IMR-90 (cell line): ENCODE measurements around the gene LRFN5. TPM values are rescaled to one million over a fixed set of nuclear protein-coding genes. Genes with fewer than 3 reads are reported as not detected.

Experiments
- ATAC-seq: fragments of 200-7000 bp; cut with Tn5 transposase; 2 replicates; pipeline ENCODE4 v1.9.1; 2020; ENCODE audit warnings: low read depth, mild to moderate bottlenecking, moderate library complexity
- BruUV-seq: library from RNA; stranded (reverse); fragments of 400-500 nt; replicated peaks from 2 replicates; lab custom pipeline; 2021; lab: Mats Ljungman, UMichigan
- CTCF ChIA-PET: fragments of 300-600 bp; formaldehyde crosslinking; extraction: SDS; loops from one replicate; lab custom pipeline; 2021; ENCODE audit warnings: antibody characterized with exemption; lab: Yijun Ruan, JAX
- POLR2A ChIA-PET: fragments of 300-600 bp; sonication (Branson Sonifier 250); formaldehyde crosslinking; loops from one replicate; lab custom pipeline; 2022; ENCODE audit warnings: antibody characterized with exemption; ENCODE audit not compliant: unreplicated experiment; lab: Charles Lee
- DNase-seq: peaks from one replicate; pipeline ENCODE4 v3.0.0; 2013
- H2AFZ ChIP-seq: replicated peaks from 2 replicates; pipeline ENCODE3; 2013; ENCODE audit warnings: low read length, mild to moderate bottlenecking; ENCODE audit not compliant: poor library complexity
- H2AK5ac ChIP-seq: 2 replicates; pipeline ENCODE4 v1.6.1; 2013; ENCODE audit warnings: low read depth, low read length, inconsistent platforms
- H2AK9ac ChIP-seq: replicated peaks from 2 replicates; pipeline ENCODE3; 2013; ENCODE audit warnings: mild to moderate bottlenecking, low read depth, low read length, moderate library complexity; ENCODE audit not compliant: poor library complexity
- H2BK120ac ChIP-seq: 2 replicates; pipeline ENCODE4 v1.6.1; 2013; ENCODE audit warnings: low read depth, low read length, inconsistent platforms
- H2BK15ac ChIP-seq: 3 replicates; pipeline ENCODE4 v1.6.1; 2013; ENCODE audit warnings: low read depth, low read length, inconsistent platforms
- H2BK20ac ChIP-seq: 2 replicates; pipeline ENCODE4 v1.6.1; 2013; ENCODE audit warnings: low read depth, mild to moderate bottlenecking, inconsistent platforms, low read length, moderate library complexity
- H2BK5ac ChIP-seq: 2 replicates; pipeline ENCODE4 v1.6.1; 2013; ENCODE audit warnings: mild to moderate bottlenecking, low read depth, low read length, inconsistent platforms; ENCODE audit not compliant: poor library complexity, severe bottlenecking
- H3K14ac ChIP-seq: replicated peaks from 2 replicates; pipeline ENCODE4 v1.6.1; 2013; ENCODE audit warnings: low read depth, low read length, inconsistent platforms
- H3K18ac ChIP-seq: 2 replicates; pipeline ENCODE4 v1.6.1; 2013; ENCODE audit warnings: low read depth, low read length, control low read depth
- H3K23ac ChIP-seq: 2 replicates; pipeline ENCODE4 v1.6.1; 2013; ENCODE audit warnings: low read depth, low read length, inconsistent platforms
- H3K27ac ChIP-seq: 2 replicates; pipeline ENCODE4 v1.5.1; 2013; ENCODE audit warnings: mild to moderate bottlenecking, control low read depth, low read length; ENCODE audit not compliant: insufficient read depth
- H3K27me3 ChIP-seq: 2 replicates; pipeline ENCODE4 v1.6.1; 2013; ENCODE audit warnings: low read length; ENCODE audit not compliant: control insufficient read depth, insufficient read depth
- H3K36me3 ChIP-seq: 2 replicates; pipeline ENCODE4 v1.6.1; 2013; ENCODE audit warnings: low read length, mixed read lengths; ENCODE audit not compliant: control insufficient read depth, insufficient read depth
- H3K4ac ChIP-seq: 2 replicates; pipeline ENCODE4 v1.6.1; 2013; ENCODE audit warnings: low read depth, low read length, inconsistent platforms
- H3K4me1 ChIP-seq: 2 replicates; pipeline ENCODE4 v1.6.1; 2013; ENCODE audit warnings: low read length, mixed read lengths; ENCODE audit not compliant: control insufficient read depth, insufficient read depth
- H3K4me2 ChIP-seq: 2 replicates; pipeline ENCODE4 v1.6.1; 2013; ENCODE audit warnings: low read depth, mild to moderate bottlenecking, control low read depth, low read length, moderate library complexity
- H3K4me3 ChIP-seq: 2 replicates; pipeline ENCODE4 v1.5.1; 2013; ENCODE audit warnings: low read depth, mild to moderate bottlenecking, control low read depth, low read length, moderate library complexity; ENCODE audit not compliant: insufficient read depth
- H3K56ac ChIP-seq: 2 replicates; pipeline ENCODE4 v1.6.1; 2013; ENCODE audit warnings: low read length, inconsistent platforms; ENCODE audit not compliant: insufficient read depth; ENCODE audit errors: extremely low read depth
- H3K79me1 ChIP-seq, 2 experiments: 2 replicates each; pipeline ENCODE4 v1.6.1; 2013; ENCODE audit warnings: low read length in 2 of 2, inconsistent platforms in 1 of 2, low read depth in 1 of 2
- H3K9ac ChIP-seq: 2 replicates; pipeline ENCODE4 v1.6.1; 2013; ENCODE audit warnings: low read depth, low read length, control low read depth
- H3K9me1 ChIP-seq: 2 replicates; pipeline ENCODE4 v1.6.1; 2013; ENCODE audit warnings: low read length, inconsistent platforms; ENCODE audit not compliant: insufficient read depth
- H3K9me3 ChIP-seq: 2 replicates; pipeline ENCODE4 v1.6.1; 2013; ENCODE audit warnings: low read length; ENCODE audit not compliant: control insufficient read depth, insufficient read depth
- H4K20me1 ChIP-seq: 2 replicates; pipeline ENCODE4 v1.6.1; 2013; ENCODE audit warnings: low read length, inconsistent platforms; ENCODE audit not compliant: insufficient read depth
- H4K5ac ChIP-seq: 2 replicates; pipeline ENCODE4 v1.6.1; 2013; ENCODE audit warnings: mild to moderate bottlenecking, low read depth, low read length, control low read depth
- H4K8ac ChIP-seq, 2 experiments: 2 replicates each; pipeline ENCODE4 v1.6.1; 2013; ENCODE audit warnings: low read depth in 2 of 2, low read length in 2 of 2, control low read depth in 1 of 2, inconsistent platforms in 1 of 2
- H4K91ac ChIP-seq: 2 replicates; pipeline ENCODE4 v1.6.1; 2013; ENCODE audit warnings: low read depth, low read length, inconsistent platforms; ENCODE audit not compliant: insufficient read depth
- BHLHE40 ChIP-seq: fragments of 150-350 bp; IDR thresholded peaks from 2 replicates; pipeline ENCODE4 v1.6.1; 2016; ENCODE audit warnings: mild to moderate bottlenecking, low read depth, low read length
- CEBPB ChIP-seq: IDR thresholded peaks from 2 replicates; pipeline ENCODE4 v1.6.1; 2012; ENCODE audit warnings: low read depth, low read length, improper control_type of control experiment
- CHD1 ChIP-seq: IDR thresholded peaks from 2 replicates; pipeline ENCODE4 v1.6.1; 2012; ENCODE audit warnings: low read depth, low read length, improper control_type of control experiment
- FOS ChIP-seq: fragments of 150-350 bp; IDR thresholded peaks from 2 replicates; pipeline ENCODE4 v1.6.1; 2016; ENCODE audit warnings: low read depth, low read length
- MAFK ChIP-seq: IDR thresholded peaks from 2 replicates; pipeline ENCODE4 v1.6.1; 2012; ENCODE audit warnings: low read depth, low read length, improper control_type of control experiment
- MAZ ChIP-seq: IDR thresholded peaks from 2 replicates; pipeline ENCODE4 v1.6.1; 2012; ENCODE audit warnings: low read depth, mild to moderate bottlenecking, low read length, improper control_type of control experiment, moderate library complexity, borderline replicate concordance
- MXI1 ChIP-seq: IDR thresholded peaks from 2 replicates; pipeline ENCODE4 v1.6.1; 2012; ENCODE audit warnings: low read depth, mild to moderate bottlenecking, low read length, moderate library complexity, borderline replicate concordance
- NFE2L2 ChIP-seq: fragments of 150-350 bp; IDR thresholded peaks from 2 replicates; pipeline ENCODE4 v1.6.1; 2016; ENCODE audit warnings: low read depth, mild to moderate bottlenecking, low read length
- POLR2A ChIP-seq: IDR thresholded peaks from 2 replicates; pipeline ENCODE4 v1.6.1; 2012; ENCODE audit warnings: mild to moderate bottlenecking, low read depth, low read length
- RAD21 ChIP-seq: IDR thresholded peaks from 2 replicates; pipeline ENCODE4 v1.6.1; 2012; ENCODE audit warnings: low read length, improper control_type of control experiment
- RCOR1 ChIP-seq: IDR thresholded peaks from 2 replicates; pipeline ENCODE4 v1.6.1; 2012; ENCODE audit warnings: mild to moderate bottlenecking, low read length, improper control_type of control experiment; ENCODE audit not compliant: insufficient replicate concordance
- RFX5 ChIP-seq: IDR thresholded peaks from 2 replicates; pipeline ENCODE4 v1.8.0; 2012; ENCODE audit warnings: low read depth, mild to moderate bottlenecking, low read length, moderate library complexity
- SMC3 ChIP-seq: fragments of 150-350 bp; IDR thresholded peaks from 2 replicates; pipeline ENCODE4 v1.6.1; 2016; ENCODE audit warnings: low read depth, mild to moderate bottlenecking, antibody characterized with exemption, low read length, moderate library complexity
- whole genome bisulfite sequencing, 2 experiments: methylation state at CpG; one replicate each; pipeline versions ENCODE4 v1.1.5 to v1.1.7; 2013; ENCODE audit warnings: missing lambda C conversion rate in 2 of 2; ENCODE audit not compliant: insufficient read length in 1 of 2; ENCODE audit errors: extremely low coverage in 2 of 2; 5-methylcytosine and 5-hydroxymethylcytosine counted together
- dilution Hi-C: fragments of 300-500 bp; cut with HindIII; formaldehyde crosslinking; loops from one replicate; pipeline ENCODE4 v1.14.3; 2018; ENCODE audit warnings: low sequenced_read_pairs; ENCODE audit not compliant: unreplicated experiment
- in situ Hi-C: fragments of 300-500 bp; cut with MboI; formaldehyde crosslinking; loops from 3 replicates; pipeline ENCODE4 v1.14.3; 2019; ENCODE audit warnings: low sequenced_read_pairs, inconsistent platforms, mixed read lengths
- intact Hi-C: fragments of 100-400 bp; cut with micrococcal nuclease; formaldehyde crosslinking; loops from 2 replicates; pipeline ENCODE4 v1.10.0; 2022
- polyA plus RNA-seq, 3 experiments: library from polyadenylated mRNA; depleted of rRNA; stranded (reverse); fragments of >200 nt; gene quantifications; 2 replicates each; pipeline ENCODE4 v1.2.3, GENCODE V29; 2012; ENCODE audit warnings: low replicate concordance in 1 of 3
- total RNA-seq: library from RNA; depleted of rRNA; stranded (reverse); fragments of >200 nt; gene quantifications from 2 replicates; pipeline ENCODE4 v1.2.3, GENCODE V29; 2012
- TF ChIP-seq, protein P1 (sequence below): conservative IDR thresholded peaks from 2 replicates; pipeline ENCODE4 v1.5.1; 2012; ENCODE audit warnings: mild to moderate bottlenecking, low read depth, low read length, improper control_type of control experiment
- TF ChIP-seq, protein P2 (sequence below): fragments of 150-350 bp; IDR thresholded peaks from 2 replicates; pipeline ENCODE4 v1.6.1; 2017; ENCODE audit warnings: mild to moderate bottlenecking, antibody characterized with exemption, low read length, low read depth
- TF ChIP-seq, protein P3 (sequence below): fragments of 150-350 bp; IDR thresholded peaks from 2 replicates; pipeline ENCODE4 v1.6.1; 2016; ENCODE audit warnings: low read depth, mild to moderate bottlenecking, low read length, moderate library complexity, borderline replicate concordance

LRFN5 gene
- total and polyA plus RNA-seq, 2 of the 4 experiments (the other 2 are of a cell fraction) = 1.8 to 3.6 TPM

DNA sequence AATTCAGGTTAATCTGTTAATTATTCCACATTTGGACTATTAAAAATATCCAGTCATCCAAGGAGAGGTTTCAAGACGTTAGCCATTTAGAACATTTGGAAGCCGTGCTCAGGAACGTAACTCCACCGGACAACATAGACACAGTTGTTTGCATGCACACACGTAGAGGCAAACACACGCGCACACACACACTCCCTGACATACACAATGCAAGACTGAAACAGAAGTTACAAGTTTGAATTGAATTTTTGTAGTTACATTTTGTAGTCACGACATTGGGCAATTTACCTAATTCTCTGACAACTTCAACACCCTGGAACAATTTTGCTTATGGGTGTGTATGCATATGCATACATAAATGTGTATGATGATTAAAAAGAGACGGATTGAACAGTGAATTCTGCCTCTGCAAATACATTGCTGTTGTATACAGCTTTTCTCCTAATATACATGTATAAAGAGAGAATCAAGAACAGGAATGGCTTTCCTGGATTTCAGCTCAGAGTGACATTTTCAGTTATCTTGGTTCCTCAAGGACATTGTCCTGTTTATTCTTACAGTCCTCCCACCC is 298.8 kb downstream of the LRFN5 start:
- TF ChIP-seq BHLHE40 (no peak), RAD21 (no peak), RFX5 (no peak), RCOR1 (no peak), MAZ (no peak), CHD1 (no peak), MAFK (no peak), POLR2A (no peak), SMC3 (no peak), CEBPB (no peak), MXI1 (no peak), NFE2L2 (no peak), FOS (no peak)
- TF ChIP-seq, protein P1, sequence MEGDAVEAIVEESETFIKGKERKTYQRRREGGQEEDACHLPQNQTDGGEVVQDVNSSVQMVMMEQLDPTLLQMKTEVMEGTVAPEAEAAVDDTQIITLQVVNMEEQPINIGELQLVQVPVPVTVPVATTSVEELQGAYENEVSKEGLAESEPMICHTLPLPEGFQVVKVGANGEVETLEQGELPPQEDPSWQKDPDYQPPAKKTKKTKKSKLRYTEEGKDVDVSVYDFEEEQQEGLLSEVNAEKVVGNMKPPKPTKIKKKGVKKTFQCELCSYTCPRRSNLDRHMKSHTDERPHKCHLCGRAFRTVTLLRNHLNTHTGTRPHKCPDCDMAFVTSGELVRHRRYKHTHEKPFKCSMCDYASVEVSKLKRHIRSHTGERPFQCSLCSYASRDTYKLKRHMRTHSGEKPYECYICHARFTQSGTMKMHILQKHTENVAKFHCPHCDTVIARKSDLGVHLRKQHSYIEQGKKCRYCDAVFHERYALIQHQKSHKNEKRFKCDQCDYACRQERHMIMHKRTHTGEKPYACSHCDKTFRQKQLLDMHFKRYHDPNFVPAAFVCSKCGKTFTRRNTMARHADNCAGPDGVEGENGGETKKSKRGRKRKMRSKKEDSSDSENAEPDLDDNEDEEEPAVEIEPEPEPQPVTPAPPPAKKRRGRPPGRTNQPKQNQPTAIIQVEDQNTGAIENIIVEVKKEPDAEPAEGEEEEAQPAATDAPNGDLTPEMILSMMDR = no peak
- TF ChIP-seq, protein P2, sequence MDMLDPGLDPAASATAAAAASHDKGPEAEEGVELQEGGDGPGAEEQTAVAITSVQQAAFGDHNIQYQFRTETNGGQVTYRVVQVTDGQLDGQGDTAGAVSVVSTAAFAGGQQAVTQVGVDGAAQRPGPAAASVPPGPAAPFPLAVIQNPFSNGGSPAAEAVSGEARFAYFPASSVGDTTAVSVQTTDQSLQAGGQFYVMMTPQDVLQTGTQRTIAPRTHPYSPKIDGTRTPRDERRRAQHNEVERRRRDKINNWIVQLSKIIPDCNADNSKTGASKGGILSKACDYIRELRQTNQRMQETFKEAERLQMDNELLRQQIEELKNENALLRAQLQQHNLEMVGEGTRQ = no peak
- TF ChIP-seq, protein P3, sequence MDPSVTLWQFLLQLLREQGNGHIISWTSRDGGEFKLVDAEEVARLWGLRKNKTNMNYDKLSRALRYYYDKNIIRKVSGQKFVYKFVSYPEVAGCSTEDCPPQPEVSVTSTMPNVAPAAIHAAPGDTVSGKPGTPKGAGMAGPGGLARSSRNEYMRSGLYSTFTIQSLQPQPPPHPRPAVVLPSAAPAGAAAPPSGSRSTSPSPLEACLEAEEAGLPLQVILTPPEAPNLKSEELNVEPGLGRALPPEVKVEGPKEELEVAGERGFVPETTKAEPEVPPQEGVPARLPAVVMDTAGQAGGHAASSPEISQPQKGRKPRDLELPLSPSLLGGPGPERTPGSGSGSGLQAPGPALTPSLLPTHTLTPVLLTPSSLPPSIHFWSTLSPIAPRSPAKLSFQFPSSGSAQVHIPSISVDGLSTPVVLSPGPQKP = no peak
- no peak overlapping the region for H2BK20ac ChIP-seq
- DNase-seq (no peak), ATAC-seq (no peak)
- H3K9me1 ChIP-seq = no peaks in the 10 kb centered on the region
- intact Hi-C loops = no loop called here
- H3K36me3 ChIP-seq = no peaks in the 10 kb centered on the region
- H3K79me1 ChIP-seq = no peaks in the 10 kb centered on the region
- CTCF ChIA-PET = no interaction called here
- no peak overlapping the region for H3K4me3 ChIP-seq
- H3K9me3 ChIP-seq = no peaks in the 10 kb centered on the region
- no peak overlapping the region for H2AK5ac ChIP-seq
- no peak overlapping the region for H4K91ac ChIP-seq
- H3K4ac ChIP-seq = no peak overlapping the region
- no peak overlapping the region for H3K23ac ChIP-seq
- H4K20me1 ChIP-seq = no peaks in the 10 kb centered on the region
- no peak overlapping the region for H4K5ac ChIP-seq
- no peak overlapping the region for H2BK15ac ChIP-seq
- H3K4me2 ChIP-seq = no peak overlapping the region
- no peak overlapping the region for H4K8ac ChIP-seq
- H3K4me1 ChIP-seq = no peaks in the 10 kb centered on the region
- no TSS peak for BruUV-seq
- no peak overlapping the region for H3K9ac ChIP-seq
- no peak overlapping the region for H3K14ac ChIP-seq
- no peaks in the 10 kb centered on the region for H3K27me3 ChIP-seq
- no peak overlapping the region for H2BK120ac ChIP-seq
- H2AK9ac ChIP-seq = no peak overlapping the region
- H3K18ac ChIP-seq = no peak overlapping the region
- H3K56ac ChIP-seq = no peak overlapping the region
- no peak overlapping the region for H2AFZ ChIP-seq
- H2BK5ac ChIP-seq = no peak overlapping the region
- H3K27ac ChIP-seq = no peak overlapping the region
- WGBS, 2 experiments = no CpG with 5 or more reads among the region's 9 CpGs
- in situ Hi-C loops = no loop called here
- dilution Hi-C loops = no loop called here
- POLR2A ChIA-PET = no interaction called here
